Measurements from ENCODE around the gene PDAP1. TPM values are rescaled to one million over a fixed set of nuclear protein-coding genes. Genes with fewer than 3 reads are reported as not detected.
A peak's percentile ranks its signal among the peaks of the same experiment; 100 is the strongest.

The PDAP1 gene
- total RNA-seq, 4 donors from 2014 or later: 85.9 to 116 (median 99.9) TPM

DNA sequence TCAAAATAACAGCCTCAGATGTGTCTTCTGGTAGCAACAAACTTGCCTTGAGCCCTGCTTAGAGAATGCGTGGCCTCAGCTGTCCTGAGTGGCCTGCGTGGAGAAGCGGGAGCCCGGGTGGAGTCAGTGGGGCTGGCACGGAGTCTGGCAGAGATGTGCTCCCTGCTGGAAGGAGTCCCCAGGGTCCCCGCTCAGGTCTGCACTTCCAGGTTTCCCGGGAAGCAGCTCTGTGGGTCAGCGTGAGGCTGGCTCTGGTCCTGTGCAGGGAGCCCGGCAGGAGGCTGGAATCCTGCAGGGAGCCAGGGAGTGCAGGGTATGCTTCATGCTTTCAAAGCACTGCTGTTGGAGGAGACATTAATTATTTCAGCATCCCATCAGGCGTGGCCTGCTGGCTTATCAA, 40.5 kb upstream of the PDAP1 start:
- intact Hi-C loops (cut with DNase I): no loop called here
- WGBS: 90% methylated on average over 7 of the region's 10 CpGs
- peaks cover 70 to 100% (median 94%) of the 10 kb centered on the region in 4 donors for H3K36me3 ChIP-seq

DNA sequence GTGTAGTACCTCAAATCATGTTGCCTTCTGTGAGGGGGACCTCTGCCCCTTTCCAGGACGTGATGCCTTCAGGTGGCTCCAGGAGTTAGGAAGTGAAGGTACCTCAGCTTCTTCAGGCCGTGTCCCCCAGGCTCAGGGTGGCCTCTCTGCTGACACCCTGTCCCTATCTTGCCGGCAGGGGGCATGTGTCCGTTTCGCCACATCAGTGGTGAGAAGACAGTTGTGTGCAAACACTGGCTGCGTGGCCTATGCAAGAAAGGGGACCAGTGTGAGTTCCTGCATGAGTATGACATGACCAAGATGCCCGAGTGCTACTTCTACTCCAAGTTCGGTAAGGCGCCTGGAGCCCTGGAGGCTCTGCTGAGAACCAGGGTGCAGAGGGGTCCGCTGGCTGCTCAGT, 39.5 kb upstream of the PDAP1 start:
- Histone ChIP-seq H3K27me3 (no peaks in the 10 kb centered on the region), H3K9me3 (no peaks in the 10 kb centered on the region), H3K4me3 (no peak overlapping the region), H3K4me1 (peaks cover 0 to 13% (median 3%) of the 10 kb centered on the region in 4 donors), H3K27ac (replicated peaks in 1 of 4) (no peak overlapping the region), H3K36me3 (peaks cover 65 to 100% (median 91%) of the 10 kb centered on the region in 4 donors)
- DNase-seq (ENCODE audit: extremely low spot score): no peak
- TF ChIP-seq POLR2A (IDR thresholded peaks at IDR 0.05; ENCODE audit: low read depth): no peak
- TF ChIP-seq EP300 (IDR thresholded peaks at IDR 0.05): no peak
- TF ChIP-seq POLR2AphosphoS5 (IDR thresholded peaks at IDR 0.05): no peak
- TF ChIP-seq, protein P1, sequence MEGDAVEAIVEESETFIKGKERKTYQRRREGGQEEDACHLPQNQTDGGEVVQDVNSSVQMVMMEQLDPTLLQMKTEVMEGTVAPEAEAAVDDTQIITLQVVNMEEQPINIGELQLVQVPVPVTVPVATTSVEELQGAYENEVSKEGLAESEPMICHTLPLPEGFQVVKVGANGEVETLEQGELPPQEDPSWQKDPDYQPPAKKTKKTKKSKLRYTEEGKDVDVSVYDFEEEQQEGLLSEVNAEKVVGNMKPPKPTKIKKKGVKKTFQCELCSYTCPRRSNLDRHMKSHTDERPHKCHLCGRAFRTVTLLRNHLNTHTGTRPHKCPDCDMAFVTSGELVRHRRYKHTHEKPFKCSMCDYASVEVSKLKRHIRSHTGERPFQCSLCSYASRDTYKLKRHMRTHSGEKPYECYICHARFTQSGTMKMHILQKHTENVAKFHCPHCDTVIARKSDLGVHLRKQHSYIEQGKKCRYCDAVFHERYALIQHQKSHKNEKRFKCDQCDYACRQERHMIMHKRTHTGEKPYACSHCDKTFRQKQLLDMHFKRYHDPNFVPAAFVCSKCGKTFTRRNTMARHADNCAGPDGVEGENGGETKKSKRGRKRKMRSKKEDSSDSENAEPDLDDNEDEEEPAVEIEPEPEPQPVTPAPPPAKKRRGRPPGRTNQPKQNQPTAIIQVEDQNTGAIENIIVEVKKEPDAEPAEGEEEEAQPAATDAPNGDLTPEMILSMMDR (IDR thresholded peaks at IDR 0.05): no peak
- intact Hi-C loops (cut with DNase I): no loop called here
- 87% methylated on average over 8 of the region's 10 CpGs for WGBS

More for the DNA sequence above, 40.5 kb upstream of the PDAP1 start:
- H3K9me3 ChIP-seq: no peaks in the 10 kb centered on the region
- DNase-seq (ENCODE audit: extremely low spot score): no peak
- no peak overlapping the region for H3K27ac ChIP-seq (replicated peaks in 1 of 4)
- H3K4me1 ChIP-seq: peaks cover 0 to 13% (median 0%) of the 10 kb centered on the region in 4 donors
- TF ChIP-seq POLR2A (IDR thresholded peaks at IDR 0.05; ENCODE audit: low read depth): no peak
- no peak overlapping the region for H3K4me3 ChIP-seq
- H3K27me3 ChIP-seq: no peaks in the 10 kb centered on the region

DNA sequence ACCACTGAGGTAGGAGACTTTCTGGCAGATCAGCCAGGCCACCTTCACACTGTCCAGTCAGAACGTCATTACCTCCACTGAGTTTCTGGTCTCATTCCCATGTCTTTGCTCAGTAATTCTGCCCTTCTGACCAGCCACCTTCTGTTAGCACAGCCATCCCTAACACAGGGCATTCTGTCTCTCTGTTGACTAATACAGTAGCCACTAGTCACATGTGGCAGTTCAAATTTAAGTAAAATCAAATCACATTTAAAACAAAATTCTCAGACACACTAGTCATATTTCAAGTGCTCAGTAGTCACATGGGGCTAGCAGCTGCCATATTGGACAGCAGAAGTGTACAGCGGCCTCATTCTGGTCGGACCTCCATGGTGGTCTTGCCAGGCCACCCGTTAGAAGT, 37.7 kb upstream of the PDAP1 start:
- 88% methylated on average over 4 of the region's 4 CpGs for WGBS
- H3K27me3 ChIP-seq: no peaks in the 10 kb centered on the region

DNA sequence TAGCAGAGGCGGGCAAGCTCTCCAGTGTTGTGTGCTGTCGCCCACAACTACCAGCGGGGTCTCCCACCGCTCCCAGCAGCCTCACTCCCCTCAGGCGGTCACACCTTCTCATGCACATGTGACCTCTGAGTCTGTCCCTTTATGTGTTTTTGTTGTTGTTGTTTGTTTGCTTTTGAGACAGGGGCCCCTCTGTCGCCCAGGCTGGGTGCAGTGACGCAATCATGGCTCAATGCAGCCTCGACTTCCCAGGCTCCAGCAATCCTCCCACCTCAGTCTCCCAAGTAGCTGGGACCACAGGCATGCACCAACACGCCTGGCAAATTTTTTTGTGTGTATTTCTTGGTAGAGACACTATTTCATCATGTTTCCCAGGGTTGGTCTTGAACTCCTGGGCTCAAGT, 31.8 kb upstream of the PDAP1 start:
- Histone ChIP-seq H3K9me3 (no peaks in the 10 kb centered on the region), H3K27me3 (no peaks in the 10 kb centered on the region), H3K36me3 (peaks cover 14 to 38% (median 27%) of the 10 kb centered on the region in 4 donors), H3K4me1 (peaks cover 25 to 50% (median 43%) of the 10 kb centered on the region in 4 donors), H3K4me3 (peak overlapping the region in 3 of 4 donors; percentile 88 to 98 (median 95)), H3K27ac (replicated peaks in 1 of 4) (peak overlapping the region in 1 of 4 donors; percentile 89)
- TF ChIP-seq EP300 (IDR thresholded peaks at IDR 0.05) (no peak), POLR2AphosphoS5 (IDR thresholded peaks at IDR 0.05) (no peak), POLR2A (IDR thresholded peaks at IDR 0.05; ENCODE audit: low read depth) (no peak)
- TF ChIP-seq, protein P1 (IDR thresholded peaks at IDR 0.05): no peak
- no peak for DNase-seq (ENCODE audit: extremely low spot score)
- WGBS: 56% methylated on average over 7 of the region's 9 CpGs
- intact Hi-C loops (cut with DNase I): no loop called here

More for the DNA sequence above, 37.7 kb upstream of the PDAP1 start:
- Histone ChIP-seq H3K27ac (replicated peaks in 1 of 4) (no peak overlapping the region), H3K4me1 (peaks cover 4 to 16% (median 13%) of the 10 kb centered on the region in 4 donors), H3K9me3 (no peaks in the 10 kb centered on the region), H3K4me3 (no peak overlapping the region), H3K36me3 (peaks cover 55 to 91% (median 77%) of the 10 kb centered on the region in 4 donors)
- TF ChIP-seq POLR2AphosphoS5 (IDR thresholded peaks at IDR 0.05) (no peak), POLR2A (IDR thresholded peaks at IDR 0.05; ENCODE audit: low read depth) (no peak), EP300 (IDR thresholded peaks at IDR 0.05) (no peak)
- TF ChIP-seq, protein P1 (IDR thresholded peaks at IDR 0.05): no peak
- DNase-seq (ENCODE audit: extremely low spot score): no peak
- intact Hi-C loops (cut with DNase I): no loop called here

DNA sequence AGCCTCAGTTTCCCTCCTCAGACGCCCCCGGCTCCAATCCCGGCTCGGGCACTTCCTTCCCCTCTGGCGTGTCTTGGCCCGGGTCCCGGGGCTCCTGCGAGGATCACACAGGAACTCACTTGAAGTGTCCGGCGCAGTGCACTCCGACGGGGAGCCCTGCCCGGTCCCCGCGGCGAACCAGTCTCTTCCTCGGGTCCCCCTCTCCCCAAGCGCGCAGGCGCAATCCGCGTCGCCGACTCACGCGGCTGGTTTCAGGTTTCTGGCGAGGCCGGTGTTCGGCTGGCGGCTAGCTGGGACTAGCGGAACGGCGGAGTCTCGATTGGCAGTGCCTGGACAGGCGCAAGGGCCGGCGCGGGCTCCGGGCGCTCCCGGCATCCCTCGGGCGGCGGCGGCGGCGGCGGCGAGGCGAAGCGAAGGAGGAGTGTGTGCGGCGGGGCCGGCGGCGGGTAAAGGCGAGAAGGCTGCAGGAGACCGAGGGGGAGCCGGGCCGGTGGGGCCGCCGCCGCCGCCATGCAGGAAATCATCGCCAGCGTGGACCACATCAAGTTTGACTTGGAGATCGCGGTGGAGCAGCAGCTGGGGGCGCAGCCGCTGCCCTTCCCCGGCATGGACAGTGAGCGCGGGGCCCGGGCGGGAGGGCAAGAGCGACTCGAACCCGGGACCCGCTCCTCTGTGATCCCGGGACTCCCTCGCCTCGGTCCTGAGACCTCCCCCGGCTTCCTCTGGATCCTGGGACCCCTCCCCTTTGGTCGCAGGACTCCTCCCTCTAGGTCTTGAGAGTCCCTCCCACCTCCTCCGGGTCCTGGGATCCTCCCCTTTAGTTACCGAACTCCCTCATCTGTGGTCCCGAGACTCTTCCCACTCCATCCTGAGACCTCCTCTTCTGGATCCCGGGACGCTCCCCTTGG, 30.4 kb upstream of the PDAP1 start, which contains the start of the genes CPSF4 and PTCD1:
Gene CPSF4, plus strand, starts transcription at position 371 of the 908 bp plus-strand sequence. Its CDS starts 140 bp downstream, at position 511.
Gene PTCD1, minus strand, starts transcription at position 226 of the 908 bp plus-strand sequence. CDS start 3,556 bp downstream, outside the sequence.
- peak within 1 kb of the TSS; percentile 86 to 91 (median 89) for H3K27ac ChIP-seq (replicated peaks in 1 of 4)
- H3K36me3 ChIP-seq: peaks cover 15 to 38% (median 26%) of the 10 kb centered on the region in 4 donors
- H3K4me3 ChIP-seq: peak within 1 kb of the TSS; percentile 88 to 99 (median 96)
- H3K9me3 ChIP-seq: no peaks in the 10 kb centered on the region
- intact Hi-C loops (cut with DNase I): no loop called here
- H3K27me3 ChIP-seq: no peaks in the 10 kb centered on the region
- DNase-seq (ENCODE audit: extremely low spot score): peak; percentile 98
- TF ChIP-seq, protein P1 (IDR thresholded peaks at IDR 0.05): peak in 2 of 3 experiments; percentile 13 to 34
- peak; percentile 8 for TF ChIP-seq POLR2A (IDR thresholded peaks at IDR 0.05; ENCODE audit: low read depth)
- TF ChIP-seq POLR2AphosphoS5 (IDR thresholded peaks at IDR 0.05): peak; percentile 80 to 95
- TF ChIP-seq EP300 (IDR thresholded peaks at IDR 0.05): no peak
- H3K4me1 ChIP-seq: peaks cover 25 to 50% (median 43%) of the 10 kb centered on the region in 4 donors
- under 1% methylated on average over 22 of the region's 89 CpGs for WGBS
